ENCODE results near the gene GTF2A1L.

Gene GTF2A1L

DNA sequence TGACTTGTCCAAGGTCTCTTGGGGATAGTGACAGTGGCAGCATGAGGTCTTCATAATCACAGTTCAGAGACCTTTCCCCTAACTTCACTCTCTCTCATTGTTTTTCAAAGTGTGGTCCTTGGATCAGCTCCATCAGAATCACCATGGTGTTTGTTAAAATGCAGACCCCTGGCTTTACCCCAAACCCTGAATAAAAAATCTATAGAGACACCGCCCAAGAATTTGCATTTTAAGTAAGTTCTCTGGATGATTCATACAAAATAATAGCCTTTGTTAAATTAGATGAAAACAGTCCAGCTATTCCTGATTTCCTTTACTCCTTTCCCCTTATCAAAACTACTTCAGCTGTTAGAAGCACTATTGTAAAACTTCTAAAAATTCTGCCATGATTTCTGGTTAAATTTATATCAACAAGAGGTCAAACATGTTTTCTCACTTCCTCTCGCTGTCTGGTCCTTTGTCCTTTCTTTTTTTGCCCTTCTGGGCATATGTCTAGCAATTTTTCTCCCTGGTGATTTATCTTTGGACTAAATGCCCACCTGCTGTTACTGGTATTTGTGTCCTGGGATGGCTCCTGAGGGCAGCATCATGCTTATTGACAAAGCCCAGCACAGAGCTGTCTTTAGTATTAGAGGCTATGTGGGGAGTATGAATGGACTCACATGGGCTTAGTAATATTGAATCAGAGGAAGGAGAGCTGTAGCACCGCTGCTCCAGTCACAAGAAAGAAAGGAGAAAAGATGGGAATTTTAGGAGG lies 74.5 kb downstream of the GTF2A1L start:
- POLR2A ChIA-PET: no interaction called here

GRCh38 chr2:48693066-48693465 lies 75.4 kb downstream of the GTF2A1L start:
- POLR2A ChIA-PET: no interaction called here
- no peak for TF ChIP-seq HDGF (IDR thresholded peaks at IDR 0.05; ENCODE audit: borderline replicate concordance)
- TF ChIP-seq FOXM1 (IDR thresholded peaks at IDR 0.05; ENCODE audit: borderline replicate concordance): no peak
- TF ChIP-seq ELF4 (IDR thresholded peaks at IDR 0.05): no peak
- TF ChIP-seq ARNT (IDR thresholded peaks at IDR 0.05): no peak
- no peak for TF ChIP-seq L3MBTL2 (conservative IDR thresholded peaks at IDR 0.05)
- no peak for TF ChIP-seq BHLHE40 (IDR thresholded peaks at IDR 0.05; ENCODE audit: borderline replicate concordance)
- no peak for TF ChIP-seq NFRKB (IDR thresholded peaks at IDR 0.05)
- TF ChIP-seq FOXK2 (IDR thresholded peaks at IDR 0.05): no peak
- TF ChIP-seq, protein P1, sequence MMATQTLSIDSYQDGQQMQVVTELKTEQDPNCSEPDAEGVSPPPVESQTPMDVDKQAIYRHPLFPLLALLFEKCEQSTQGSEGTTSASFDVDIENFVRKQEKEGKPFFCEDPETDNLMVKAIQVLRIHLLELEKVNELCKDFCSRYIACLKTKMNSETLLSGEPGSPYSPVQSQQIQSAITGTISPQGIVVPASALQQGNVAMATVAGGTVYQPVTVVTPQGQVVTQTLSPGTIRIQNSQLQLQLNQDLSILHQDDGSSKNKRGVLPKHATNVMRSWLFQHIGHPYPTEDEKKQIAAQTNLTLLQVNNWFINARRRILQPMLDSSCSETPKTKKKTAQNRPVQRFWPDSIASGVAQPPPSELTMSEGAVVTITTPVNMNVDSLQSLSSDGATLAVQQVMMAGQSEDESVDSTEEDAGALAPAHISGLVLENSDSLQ (IDR thresholded peaks at IDR 0.05): no peak
- no peak for TF ChIP-seq FOXA1 (IDR thresholded peaks at IDR 0.05)
- no peak for TF ChIP-seq ZNF384 (IDR thresholded peaks at IDR 0.05)
- no peak for TF ChIP-seq TARDBP (IDR thresholded peaks at IDR 0.05)
- TF ChIP-seq SP1 (IDR thresholded peaks at IDR 0.05): no peak
- no peak for TF ChIP-seq CTBP1 (IDR thresholded peaks at IDR 0.05; ENCODE audit: borderline replicate concordance)
- TF ChIP-seq SUZ12 (IDR thresholded peaks at IDR 0.05): no peak
- no peak for TF ChIP-seq LEF1 (IDR thresholded peaks at IDR 0.05; ENCODE audit: borderline replicate concordance)
- CTCF ChIA-PET: interaction anchor here (0.6 kb wide), 1 partner anchor 259 kb away, joined by 5 read pairs; no protein-coding TSS in a partner anchor
- no peak for DNase-seq (ENCODE audit: extremely low spot score)

More for the DNA sequence above, 74.5 kb downstream of the GTF2A1L start:
- no peak for DNase-seq (ENCODE audit: extremely low spot score)
- TF ChIP-seq ARNT (IDR thresholded peaks at IDR 0.05) (no peak), BHLHE40 (IDR thresholded peaks at IDR 0.05; ENCODE audit: borderline replicate concordance) (no peak), ZNF384 (IDR thresholded peaks at IDR 0.05) (no peak), L3MBTL2 (conservative IDR thresholded peaks at IDR 0.05) (no peak), SUZ12 (IDR thresholded peaks at IDR 0.05) (no peak), ELF4 (IDR thresholded peaks at IDR 0.05) (no peak), HDGF (IDR thresholded peaks at IDR 0.05; ENCODE audit: borderline replicate concordance) (no peak)
- TF ChIP-seq, protein P1 (IDR thresholded peaks at IDR 0.05): peak; percentile 53; the same call in 1 of the 2 replicates
- CTCF ChIA-PET: no interaction called here

- CTCF ChIA-PET: interaction anchor here (0.6 kb wide), 1 partner anchor 259 kb away, joined by 5 read pairs; no protein-coding TSS in a partner anchor
- TF ChIP-seq HDGF (IDR thresholded peaks at IDR 0.05; ENCODE audit: borderline replicate concordance) (no peak), ZNF384 (IDR thresholded peaks at IDR 0.05) (no peak), SUZ12 (IDR thresholded peaks at IDR 0.05) (no peak), LEF1 (IDR thresholded peaks at IDR 0.05; ENCODE audit: borderline replicate concordance) (no peak), BHLHE40 (IDR thresholded peaks at IDR 0.05; ENCODE audit: borderline replicate concordance) (no peak), FOXM1 (IDR thresholded peaks at IDR 0.05; ENCODE audit: borderline replicate concordance) (no peak), NFRKB (IDR thresholded peaks at IDR 0.05) (no peak)
- no peak for DNase-seq (ENCODE audit: extremely low spot score)
- POLR2A ChIA-PET: no interaction called here
Observed at GRCh38 chr2:48693645-48694044, 76.0 kb downstream of the GTF2A1L start.

GRCh38 chr2:48694149-48694548 lies 76.5 kb downstream of the GTF2A1L start:
- CTCF ChIA-PET: no interaction called here
- POLR2A ChIA-PET: no interaction called here
- TF ChIP-seq TARDBP (IDR thresholded peaks at IDR 0.05): no peak
- no peak for TF ChIP-seq BHLHE40 (IDR thresholded peaks at IDR 0.05; ENCODE audit: borderline replicate concordance)
- no peak for TF ChIP-seq L3MBTL2 (conservative IDR thresholded peaks at IDR 0.05)
- TF ChIP-seq, protein P1 (IDR thresholded peaks at IDR 0.05): no peak
- no peak for TF ChIP-seq CTBP1 (IDR thresholded peaks at IDR 0.05; ENCODE audit: borderline replicate concordance)
- TF ChIP-seq FOXA1 (IDR thresholded peaks at IDR 0.05): no peak
- TF ChIP-seq FOXK2 (IDR thresholded peaks at IDR 0.05): no peak
- no peak for TF ChIP-seq FOXM1 (IDR thresholded peaks at IDR 0.05; ENCODE audit: borderline replicate concordance)
- TF ChIP-seq ZNF384 (IDR thresholded peaks at IDR 0.05): no peak
- no peak for TF ChIP-seq HDGF (IDR thresholded peaks at IDR 0.05; ENCODE audit: borderline replicate concordance)
- no peak for TF ChIP-seq ELF4 (IDR thresholded peaks at IDR 0.05)
- TF ChIP-seq NFRKB (IDR thresholded peaks at IDR 0.05): no peak
- no peak for TF ChIP-seq SP1 (IDR thresholded peaks at IDR 0.05)
- TF ChIP-seq ARNT (IDR thresholded peaks at IDR 0.05): no peak
- TF ChIP-seq SUZ12 (IDR thresholded peaks at IDR 0.05): no peak
- no peak for TF ChIP-seq LEF1 (IDR thresholded peaks at IDR 0.05; ENCODE audit: borderline replicate concordance)
- no peak for DNase-seq (ENCODE audit: extremely low spot score)

GRCh38 chr2:48695991-48696390 lies 78.3 kb downstream of the GTF2A1L start:
- DNase-seq (ENCODE audit: extremely low spot score): no peak
- ChIA-PET CTCF (no interaction called here), POLR2A (no interaction called here)
- TF ChIP-seq LEF1 (IDR thresholded peaks at IDR 0.05; ENCODE audit: borderline replicate concordance) (no peak), FOXK2 (IDR thresholded peaks at IDR 0.05) (no peak), TARDBP (IDR thresholded peaks at IDR 0.05) (no peak), FOXA1 (IDR thresholded peaks at IDR 0.05) (no peak), ZNF384 (IDR thresholded peaks at IDR 0.05) (no peak), FOXM1 (IDR thresholded peaks at IDR 0.05; ENCODE audit: borderline replicate concordance) (no peak)

- no peak for DNase-seq (ENCODE audit: extremely low spot score)
- CTCF ChIA-PET: no interaction called here
- POLR2A ChIA-PET: no interaction called here
- TF ChIP-seq FOXA1 (IDR thresholded peaks at IDR 0.05) (no peak), SP1 (IDR thresholded peaks at IDR 0.05) (no peak), CTBP1 (IDR thresholded peaks at IDR 0.05; ENCODE audit: borderline replicate concordance) (no peak), FOXM1 (IDR thresholded peaks at IDR 0.05; ENCODE audit: borderline replicate concordance) (no peak)
- TF ChIP-seq, protein P1 (IDR thresholded peaks at IDR 0.05): no peak
Observed at GRCh38 chr2:48696881-48697280, 79.2 kb downstream of the GTF2A1L start.

All from HEK293T (cell line).